AG09309 (cell line): ENCODE measurements around the gene GPR137C.

Source experiments
- DNase-seq: peaks from one replicate; pipeline ENCODE4 v3.0.0-alpha.2; 2010; ENCODE audit warnings: low read depth
- H3K4me3 ChIP-seq: 2 replicates; pipeline ENCODE4 v1.5.1; 2011; ENCODE audit warnings: mild to moderate bottlenecking, low read depth, low read length, moderate library complexity; ENCODE audit not compliant: control insufficient read depth
- CTCF ChIP-seq: IDR thresholded peaks from 2 replicates; pipeline ENCODE4 v1.5.1; 2011; ENCODE audit warnings: mild to moderate bottlenecking, low read depth, low read length, inconsistent platforms; ENCODE audit not compliant: insufficient read depth, control insufficient read depth; ENCODE audit errors: missing control alignments

Gene GPR137C

GRCh38 chr14:52590318-52590717, 37.7 kb downstream of the GPR137C start:
- no peak overlapping the region for H3K4me3 ChIP-seq
- no peak for DNase-seq
- TF ChIP-seq CTCF, result no peak

GRCh38 chr14:52596320-52596719, 43.7 kb downstream of the GPR137C start:
- H3K4me3 ChIP-seq, result no peak overlapping the region
- no peak for DNase-seq
- TF ChIP-seq CTCF, result no peak

- TF ChIP-seq CTCF, result no peak
- H3K4me3 ChIP-seq, result no peak overlapping the region
- no peak for DNase-seq
Observed at GRCh38 chr14:52596861-52597260, 44.2 kb downstream of the GPR137C start.

GRCh38 chr14:52598568-52598967, 45.9 kb downstream of the GPR137C start:
- no peak overlapping the region for H3K4me3 ChIP-seq
- TF ChIP-seq CTCF, result no peak
- DNase-seq, result no peak

- no peak overlapping the region for H3K4me3 ChIP-seq
- DNase-seq, result no peak
- no peak for TF ChIP-seq CTCF
Observed at GRCh38 chr14:52599974-52600373, 47.3 kb downstream of the GPR137C start.

GRCh38 chr14:52602131-52602530, 49.5 kb downstream of the GPR137C start:
- no peak overlapping the region for H3K4me3 ChIP-seq
- no peak for DNase-seq
- TF ChIP-seq CTCF, result no peak

GRCh38 chr14:52607061-52607460, 54.4 kb downstream of the GPR137C start:
- no peak overlapping the region for H3K4me3 ChIP-seq
- no peak for DNase-seq
- TF ChIP-seq CTCF, result no peak
